H9 (cell line): ENCODE data around the gene DCAF15. TPM values are rescaled to one million over a fixed set of nuclear protein-coding genes. Genes with fewer than 3 reads are reported as not detected.
A peak's percentile ranks its signal among the peaks of the same experiment; 100 is the strongest.

Experiments
- DNase-seq: peaks from one replicate; pipeline ENCODE4 v3.0.0-alpha.2; 2017
- H2AFZ ChIP-seq: one replicate; pipeline ENCODE4 v1.6.1; 2013; ENCODE audit warnings: mild to moderate bottlenecking, low read length, control low read depth, moderate library complexity
- H2AK5ac ChIP-seq: 2 replicates; pipeline ENCODE4 v1.6.1; 2013; ENCODE audit warnings: low read length, control low read depth, mixed read lengths; ENCODE audit not compliant: insufficient read length
- H2BK120ac ChIP-seq: one replicate; pipeline ENCODE4 v1.6.1; 2013; ENCODE audit warnings: low read depth, mild to moderate bottlenecking, low read length, control low read depth, inconsistent platforms; ENCODE audit not compliant: poor library complexity, severe bottlenecking
- H2BK12ac ChIP-seq: 2 replicates; pipeline ENCODE4 v1.6.1; 2013; ENCODE audit warnings: low read length, control low read depth, mixed read lengths, low read depth; ENCODE audit not compliant: insufficient read length
- H2BK15ac ChIP-seq: 2 replicates; pipeline ENCODE4 v1.6.1; 2013; ENCODE audit warnings: low read depth, low read length, control low read depth
- H2BK20ac ChIP-seq: one replicate; pipeline ENCODE4 v1.6.1; 2013; ENCODE audit warnings: low read depth, mild to moderate bottlenecking, low read length, control low read depth, inconsistent platforms; ENCODE audit not compliant: poor library complexity, severe bottlenecking
- H2BK5ac ChIP-seq: 2 replicates; pipeline ENCODE4 v1.6.1; 2013; ENCODE audit warnings: low read length, control low read depth, mixed read lengths; ENCODE audit not compliant: insufficient read length
- H3K14ac ChIP-seq: 2 replicates; pipeline ENCODE4 v1.6.1; 2013; ENCODE audit warnings: low read length, control low read depth; ENCODE audit not compliant: insufficient read depth
- H3K18ac ChIP-seq: 2 replicates; pipeline ENCODE4 v1.6.1; 2013; ENCODE audit warnings: low read depth, mild to moderate bottlenecking, mixed read lengths, low read length, control low read depth; ENCODE audit not compliant: insufficient read length
- H3K23ac ChIP-seq: 2 replicates; pipeline ENCODE4 v1.6.1; 2013; ENCODE audit warnings: low read length, control low read depth, mixed read lengths, low read depth; ENCODE audit not compliant: insufficient read length
- H3K23me2 ChIP-seq: 2 replicates; pipeline ENCODE4 v1.6.1; 2013; ENCODE audit warnings: low read depth, mild to moderate bottlenecking, mixed read lengths, low read length, control low read depth; ENCODE audit not compliant: insufficient read length, poor library complexity, severe bottlenecking
- H3K27ac ChIP-seq: 2 replicates; pipeline ENCODE4 v1.5.1; 2013; ENCODE audit warnings: low read length, control low read depth, mixed read lengths, low read depth; ENCODE audit not compliant: insufficient read length
- H3K27me3 ChIP-seq: 2 replicates; pipeline ENCODE4 v1.6.1; 2013; ENCODE audit warnings: low read length, control low read depth, inconsistent platforms; ENCODE audit not compliant: insufficient read depth
- H3K4ac ChIP-seq: 2 replicates; pipeline ENCODE4 v1.6.1; 2013; ENCODE audit warnings: low read depth, mild to moderate bottlenecking, control low read depth, inconsistent platforms, low read length, moderate library complexity
- H3K4me1 ChIP-seq: 2 replicates; pipeline ENCODE4 v1.6.1; 2013; ENCODE audit warnings: low read length, control low read depth, inconsistent platforms; ENCODE audit not compliant: insufficient read depth
- H3K4me2 ChIP-seq: 2 replicates; pipeline ENCODE4 v1.6.1; 2013; ENCODE audit warnings: low read length, control low read depth, mixed read lengths; ENCODE audit not compliant: insufficient read length, insufficient read depth
- H3K56ac ChIP-seq: 2 replicates; pipeline ENCODE4 v1.6.1; 2013; ENCODE audit warnings: low read depth, mild to moderate bottlenecking, mixed read lengths, low read length, control low read depth; ENCODE audit not compliant: insufficient read length
- H3K79me1 ChIP-seq: 2 replicates; pipeline ENCODE4 v1.6.1; 2013; ENCODE audit warnings: low read depth, mild to moderate bottlenecking, moderate library complexity, low read length, control low read depth, inconsistent platforms; ENCODE audit not compliant: insufficient read depth, poor library complexity, severe bottlenecking
- H3K79me2 ChIP-seq: 2 replicates; pipeline ENCODE4 v1.6.1; 2013; ENCODE audit warnings: low read length, control low read depth, inconsistent platforms; ENCODE audit not compliant: insufficient read depth
- H3K9ac ChIP-seq: 2 replicates; pipeline ENCODE4 v1.6.1; 2013; ENCODE audit warnings: low read length, control low read depth, mixed read lengths; ENCODE audit not compliant: insufficient read length; ENCODE audit errors: extremely low read depth
- H3K9me3 ChIP-seq: one replicate; pipeline ENCODE4 v1.6.1; 2013; ENCODE audit warnings: low read depth, low read length, inconsistent platforms; ENCODE audit not compliant: control insufficient read depth
- H3T11ph ChIP-seq: one replicate; pipeline ENCODE4 v1.6.1; 2013; ENCODE audit warnings: mild to moderate bottlenecking, low read length, control low read depth, inconsistent platforms
- H4K20me1 ChIP-seq: one replicate; pipeline ENCODE4 v1.6.1; 2013; ENCODE audit not compliant: control insufficient read depth, insufficient read length, insufficient read depth
- H4K5ac ChIP-seq: 2 replicates; pipeline ENCODE4 v1.6.1; 2013; ENCODE audit warnings: low read depth, mild to moderate bottlenecking, mixed read lengths, low read length, control low read depth; ENCODE audit not compliant: insufficient read length
- H4K8ac ChIP-seq: replicated peaks from 2 replicates; pipeline ENCODE4 v1.6.1; 2013; ENCODE audit warnings: low read length, control low read depth, mixed read lengths, low read depth; ENCODE audit not compliant: insufficient read length
- H4K91ac ChIP-seq: 2 replicates; pipeline ENCODE4 v1.6.1; 2013; ENCODE audit warnings: low read depth, mild to moderate bottlenecking, moderate library complexity, mixed read lengths, low read length, control low read depth; ENCODE audit not compliant: insufficient read length
- H3K27ac Mint-ChIP-seq, 3 experiments: 2 replicates in 2 of 3; 3 replicates in 1 of 3; pipeline ENCODE4 v1.8.0; 2020 to 2021; ENCODE audit warnings: mixed read lengths in 3 of 3, mild to moderate bottlenecking in 1 of 3, moderate library complexity in 1 of 3
- H3K27me3 Mint-ChIP-seq: 2 replicates; pipeline ENCODE4 v1.8.0; 2021; ENCODE audit warnings: low read depth, mild to moderate bottlenecking, moderate library complexity, mixed read lengths
- H3K36me3 Mint-ChIP-seq, 3 experiments: 2 replicates in 2 of 3; 3 replicates in 1 of 3; pipeline ENCODE4 v1.8.0; 2020 to 2021; ENCODE audit warnings: low read depth in 3 of 3, mixed read lengths in 3 of 3; ENCODE audit not compliant: insufficient read depth in 1 of 3
- H3K4me1 Mint-ChIP-seq, 2 experiments: 2 replicates each; pipeline ENCODE4 v1.8.0; 2020; ENCODE audit warnings: mixed read lengths in 2 of 2
- H3K4me3 Mint-ChIP-seq, 2 experiments: 2 replicates in 1 of 2; 3 replicates in 1 of 2; pipeline ENCODE4 v1.8.0; 2020 to 2021; ENCODE audit warnings: mild to moderate bottlenecking in 2 of 2, mixed read lengths in 2 of 2, moderate library complexity in 1 of 2
- H3K9me3 Mint-ChIP-seq, 2 experiments: 2 replicates in 1 of 2; 3 replicates in 1 of 2; pipeline ENCODE4 v1.8.0; 2020; ENCODE audit warnings: mild to moderate bottlenecking in 2 of 2, mixed read lengths in 2 of 2, moderate library complexity in 1 of 2
- CTCF ChIP-seq: fragments of 200-600 bp; sonication (generic); conservative IDR thresholded peaks from 3 replicates; pipeline ENCODE4 v1.8.0; 2021; ENCODE audit warnings: antibody characterized with exemption, mild to moderate bottlenecking
- WGBS: extraction: QIAGEN DNeasy Blood & Tissue Kit; methylation state at CpG from one replicate; pipeline ENCODE4 v1.1.7; 2013; ENCODE audit warnings: missing lambda C conversion rate, low lambda C conversion rate, mixed read lengths; ENCODE audit not compliant: insufficient read length; ENCODE audit errors: extremely low coverage; 5-methylcytosine and 5-hydroxymethylcytosine counted together
- total RNA-seq: library from RNA; stranded (reverse); gene quantifications from 2 replicates; pipeline ENCODE4 v1.2.1, GENCODE V29; 2021

Gene DCAF15
- total RNA-seq, 1 experiment from 2014 or later: 82.5 TPM

GRCh38 chr19:13974073-13974472, 21.8 kb downstream of the DCAF15 start:
- no peak overlapping the region for H3K9ac ChIP-seq
- H4K8ac ChIP-seq: no peak overlapping the region
- no peak overlapping the region for H3K4ac ChIP-seq
- no peak overlapping the region for H3K27ac ChIP-seq
- H2BK12ac ChIP-seq: no peak overlapping the region
- peak overlapping the region; percentile 74 for H3K18ac ChIP-seq
- H3K14ac ChIP-seq: no peak overlapping the region; the same call in 1 of the 2 replicates
- peaks cover 8 to 14% of the 10 kb centered on the region in 2 experiments for H3K4me1 Mint-ChIP-seq
- H3T11ph ChIP-seq: no peak overlapping the region
- no peaks in the 10 kb centered on the region for H3K79me1 ChIP-seq
- H2AFZ ChIP-seq: no peak overlapping the region
- H4K20me1 ChIP-seq: no peaks in the 10 kb centered on the region
- H4K5ac ChIP-seq: no peak overlapping the region
- H4K91ac ChIP-seq: no peak overlapping the region
- H3K4me3 Mint-ChIP-seq: peak overlapping the region in 1 of 2 experiments; percentile 57; a peak in 3 of 5 replicates
- DNase-seq: peak; percentile 93
- peak overlapping the region; percentile 41 for H3K4me2 ChIP-seq
- no peaks in the 10 kb centered on the region for H3K23me2 ChIP-seq
- no peaks in the 10 kb centered on the region for H3K27me3 Mint-ChIP-seq
- H3K27ac Mint-ChIP-seq: peak overlapping the region; percentile 38 to 93 (median 85); a peak in 6 of 7 replicates
- H3K9me3 ChIP-seq: no peaks in the 10 kb centered on the region
- no peak overlapping the region for H2BK120ac ChIP-seq
- no peaks in the 10 kb centered on the region for H3K27me3 ChIP-seq
- H3K23ac ChIP-seq: no peak overlapping the region
- H2BK15ac ChIP-seq: no peak overlapping the region
- no peak overlapping the region for H2BK5ac ChIP-seq
- no peaks in the 10 kb centered on the region for H3K79me2 ChIP-seq
- TF ChIP-seq CTCF: no peak
- no peaks in the 10 kb centered on the region for H3K4me1 ChIP-seq
- no CpG with 5 or more reads among the region's 12 CpGs for WGBS
- no peak overlapping the region for H2AK5ac ChIP-seq
- no peak overlapping the region for H3K56ac ChIP-seq
- peaks cover 9 to 47% (median 19%) of the 10 kb centered on the region in 3 experiments for H3K36me3 Mint-ChIP-seq
- no peak overlapping the region for H2BK20ac ChIP-seq
- H3K9me3 Mint-ChIP-seq: no peaks in the 10 kb centered on the region
